Gastroesophageal sphincter (tissue), 4 donors: ENCODE data around the gene PIP4K2A. TPM values are rescaled to one million over a fixed set of nuclear protein-coding genes. Genes with fewer than 3 reads are reported as not detected.

Experiments used
- ATAC-seq: fragments of 150-250 bp; one replicate; pipeline ENCODE4 v1.9.1; 2016; ENCODE audit warnings: mild to moderate bottlenecking, moderate library complexity
- H3K27ac ChIP-seq, 4 donors: fragments of 200-600 bp; sonication (generic) in 3 of 4; 1 replicate in 3 of 4; 2 replicates in 1 of 4; pipeline ENCODE4 v1.5.1; 2016 to 2019
- H3K27me3 ChIP-seq: fragments of 200-600 bp; sonication (generic); one replicate; pipeline ENCODE4 v1.5.1; 2019
- H3K36me3 ChIP-seq, 2 donors: fragments of 200-600 bp; sonication (generic); one replicate each; pipeline ENCODE4 v1.5.1; 2019; ENCODE audit warnings: control low read depth in 1 of 2
- H3K4me1 ChIP-seq, 3 donors: fragments of 200-600 bp; sonication (generic); 1 replicate in 2 of 3; 2 replicates in 1 of 3; pipeline ENCODE4 v1.5.1; 2016 to 2019; ENCODE audit warnings: control low read depth in 2 of 3
- H3K4me3 ChIP-seq, 2 donors: fragments of 200-600 bp; sonication (generic); one replicate each; pipeline ENCODE4 v1.5.1; 2019; ENCODE audit warnings: mild to moderate bottlenecking in 1 of 2, moderate library complexity in 1 of 2
- H3K9me3 ChIP-seq, 3 donors: fragments of 200-600 bp; sonication (generic); one replicate each; pipeline ENCODE4 v1.5.1; 2017 to 2019; ENCODE audit warnings: control low read depth in 2 of 3
- EP300 ChIP-seq: sonication (generic); formaldehyde crosslinking; IDR thresholded peaks from one replicate; pipeline ENCODE4 v1.6.1; 2017; ENCODE audit warnings: antibody characterized with exemption, mild to moderate bottlenecking
- POLR2A ChIP-seq, 2 donors: fragments of 450-650 bp; IDR thresholded peaks; one replicate each; pipeline ENCODE4 v1.6.1; 2017; ENCODE audit warnings: antibody characterized with exemption in 2 of 2, mild to moderate bottlenecking in 2 of 2, moderate library complexity in 1 of 2
- POLR2AphosphoS5 ChIP-seq: sonication (generic); formaldehyde crosslinking; IDR thresholded peaks from one replicate; pipeline ENCODE4 v1.6.1; 2017; ENCODE audit warnings: antibody characterized with exemption
- WGBS, 2 donors: methylation state at CpG; one replicate each; pipeline ENCODE4 v1.1.5; 2018; ENCODE audit warnings: low coverage in 1 of 2; 5-methylcytosine and 5-hydroxymethylcytosine counted together
- total RNA-seq, 4 donors: library from RNA; depleted of rRNA; stranded (reverse); fragments of >200 nt; gene quantifications; one replicate each; pipeline ENCODE4 v1.1.0, GENCODE V29; 2016
- TF ChIP-seq, protein P1 (sequence below), 4 experiments: fragments of 200-600 bp in 2 of 4; fragments of 450-650 bp in 2 of 4; sonication (generic) in 1 of 4; IDR thresholded peaks; one replicate each; pipeline ENCODE4 v1.5.1; 2017 to 2019; ENCODE audit warnings: antibody characterized with exemption in 4 of 4, mild to moderate bottlenecking in 2 of 4, moderate library complexity in 2 of 4

Gene PIP4K2A
- total RNA-seq, 4 donors from 2014 or later = 30.4 to 57.2 (median 51.3) TPM

GRCh38 chr10:22557321-22557720 lies 157.1 kb downstream of the PIP4K2A start:
- Histone ChIP-seq H3K4me3 (no peak overlapping the region), H3K4me1 (peaks cover 0 to 29% (median 4%) of the 10 kb centered on the region in 3 donors), H3K36me3 (peaks cover 0 to 11% of the 10 kb centered on the region in 2 donors), H3K9me3 (no peaks in the 10 kb centered on the region), H3K27ac (no peak overlapping the region), H3K27me3 (no peaks in the 10 kb centered on the region)
- no peak for TF ChIP-seq POLR2AphosphoS5
- TF ChIP-seq POLR2A (IDR thresholded peaks at IDR 0.05) = no peak
- no peak for TF ChIP-seq EP300
- TF ChIP-seq, protein P1, sequence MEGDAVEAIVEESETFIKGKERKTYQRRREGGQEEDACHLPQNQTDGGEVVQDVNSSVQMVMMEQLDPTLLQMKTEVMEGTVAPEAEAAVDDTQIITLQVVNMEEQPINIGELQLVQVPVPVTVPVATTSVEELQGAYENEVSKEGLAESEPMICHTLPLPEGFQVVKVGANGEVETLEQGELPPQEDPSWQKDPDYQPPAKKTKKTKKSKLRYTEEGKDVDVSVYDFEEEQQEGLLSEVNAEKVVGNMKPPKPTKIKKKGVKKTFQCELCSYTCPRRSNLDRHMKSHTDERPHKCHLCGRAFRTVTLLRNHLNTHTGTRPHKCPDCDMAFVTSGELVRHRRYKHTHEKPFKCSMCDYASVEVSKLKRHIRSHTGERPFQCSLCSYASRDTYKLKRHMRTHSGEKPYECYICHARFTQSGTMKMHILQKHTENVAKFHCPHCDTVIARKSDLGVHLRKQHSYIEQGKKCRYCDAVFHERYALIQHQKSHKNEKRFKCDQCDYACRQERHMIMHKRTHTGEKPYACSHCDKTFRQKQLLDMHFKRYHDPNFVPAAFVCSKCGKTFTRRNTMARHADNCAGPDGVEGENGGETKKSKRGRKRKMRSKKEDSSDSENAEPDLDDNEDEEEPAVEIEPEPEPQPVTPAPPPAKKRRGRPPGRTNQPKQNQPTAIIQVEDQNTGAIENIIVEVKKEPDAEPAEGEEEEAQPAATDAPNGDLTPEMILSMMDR (IDR thresholded peaks at IDR 0.05) = no peak
- ATAC-seq = no peak
- WGBS, 2 donors = 60 to 64% methylated on average over 1 of the region's 1 CpG

DNA sequence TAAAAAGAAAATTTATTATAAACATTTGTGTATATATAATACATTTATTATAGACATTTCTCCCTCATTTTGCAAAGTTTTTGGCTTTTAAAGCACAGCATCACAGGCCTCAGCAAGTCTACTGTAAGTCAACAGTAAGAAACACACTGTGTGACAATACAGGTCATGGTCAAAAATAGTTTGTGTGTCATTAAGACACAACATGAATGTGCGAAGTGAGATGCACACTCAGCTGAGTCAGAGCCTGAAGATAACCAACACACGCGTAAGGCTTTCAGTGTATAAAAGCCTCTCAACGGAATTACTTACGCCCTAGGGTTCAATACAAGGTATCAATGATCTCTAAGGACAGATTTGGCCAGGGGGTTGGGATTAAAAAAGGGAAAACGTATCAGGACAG lies 157.6 kb downstream of the PIP4K2A start:
- peaks cover 0 to 11% of the 10 kb centered on the region in 2 donors for H3K36me3 ChIP-seq
- no peak overlapping the region for H3K27ac ChIP-seq
- TF ChIP-seq, protein P1 (IDR thresholded peaks at IDR 0.05) = no peak
- TF ChIP-seq EP300 (no peak), POLR2A (IDR thresholded peaks at IDR 0.05) (no peak), POLR2AphosphoS5 (no peak)
- no peak for ATAC-seq
- H3K9me3 ChIP-seq = no peaks in the 10 kb centered on the region
- no peaks in the 10 kb centered on the region for H3K27me3 ChIP-seq
- no peak overlapping the region for H3K4me3 ChIP-seq
- 90 to 93% methylated on average over 6 of the region's 6 CpGs for WGBS, 2 donors
- H3K4me1 ChIP-seq = peaks cover 0 to 29% (median 4%) of the 10 kb centered on the region in 3 donors

DNA sequence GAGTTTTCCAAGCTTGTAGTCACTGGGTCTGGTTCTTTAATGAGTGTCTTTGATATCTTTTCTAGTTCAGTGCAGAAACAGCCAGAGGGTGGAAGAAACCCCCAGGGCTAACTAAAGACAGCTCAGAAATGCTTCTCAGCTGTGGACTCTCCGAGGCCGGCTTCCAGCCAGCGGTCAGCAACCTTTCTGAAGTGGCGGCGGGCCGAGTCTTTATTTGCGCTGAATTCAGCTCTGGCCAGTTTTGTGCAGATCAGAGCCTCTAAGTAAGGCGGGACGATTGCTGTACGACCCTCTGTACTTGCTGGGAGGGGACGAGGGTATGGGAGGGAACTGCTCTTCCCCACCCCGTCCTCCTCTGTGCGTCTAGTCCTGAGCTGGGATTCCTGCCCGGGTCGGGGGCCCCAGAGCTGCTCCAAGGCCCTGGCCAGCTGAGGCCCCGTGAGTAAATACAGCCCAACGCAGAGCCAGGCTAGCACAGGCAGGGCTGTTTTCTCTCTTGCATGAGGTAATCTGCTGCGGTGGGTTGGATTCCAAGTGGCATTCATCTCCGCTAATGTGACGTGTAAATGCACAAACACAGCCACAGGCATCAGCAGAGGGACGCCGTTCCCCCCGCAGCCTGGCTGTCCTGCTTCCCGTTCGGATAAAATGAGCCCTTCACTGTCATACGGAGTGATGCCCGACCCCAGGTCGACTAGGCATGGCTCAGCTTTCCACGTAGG lies 159.8 kb downstream of the PIP4K2A start:
- Histone ChIP-seq H3K36me3 (peaks cover 0 to 12% of the 10 kb centered on the region in 2 donors), H3K27me3 (no peaks in the 10 kb centered on the region), H3K4me1 (peaks cover 0 to 29% (median 4%) of the 10 kb centered on the region in 3 donors), H3K9me3 (no peaks in the 10 kb centered on the region), H3K27ac (peak overlapping the region; percentile 3 to 82 (median 81)), H3K4me3 (peak overlapping the region; percentile 17 to 44)
- peak; percentile 92 for ATAC-seq
- TF ChIP-seq, protein P1 (IDR thresholded peaks at IDR 0.05) = no peak
- TF ChIP-seq POLR2A (IDR thresholded peaks at IDR 0.05) (no peak), EP300 (no peak), POLR2AphosphoS5 (peak; percentile 74)
- 15 to 28% methylated on average over 5 to 10 of the region's 29 CpGs for WGBS, 2 donors

GRCh38 chr10:22553452-22553995 lies 160.9 kb downstream of the PIP4K2A start:
- no peaks in the 10 kb centered on the region for H3K27me3 ChIP-seq
- peak overlapping the region in 1 of 4 donors; percentile 80 for H3K27ac ChIP-seq
- no peak for ATAC-seq
- no peak overlapping the region for H3K4me3 ChIP-seq
- TF ChIP-seq, protein P1 (IDR thresholded peaks at IDR 0.05) = no peak
- TF ChIP-seq POLR2AphosphoS5 (no peak), POLR2A (IDR thresholded peaks at IDR 0.05) (no peak), EP300 (no peak)
- WGBS, 2 donors = 89 to 91% methylated on average over 7 of the region's 7 CpGs
- no peaks in the 10 kb centered on the region for H3K9me3 ChIP-seq
- H3K4me1 ChIP-seq = peaks cover 0 to 29% (median 4%) of the 10 kb centered on the region in 3 donors
- peaks cover 0 to 22% of the 10 kb centered on the region in 2 donors for H3K36me3 ChIP-seq
